H1 (cell line): Measurements from ENCODE around the gene OVCA2. TPM values are rescaled to one million over a fixed set of nuclear protein-coding genes. Genes with fewer than 3 reads are reported as not detected.

Experiments used
- CTCF ChIA-PET: fragments of 300-600 bp; sonication (Branson Sonifier 250); formaldehyde crosslinking; loops from one replicate; lab custom pipeline; 2021; ENCODE audit not compliant: partially characterized antibody; lab: Charles Lee
- POLR2A ChIA-PET: fragments of 300-600 bp; sonication (Branson Sonifier 250); formaldehyde crosslinking; loops from one replicate; lab custom pipeline; 2021; ENCODE audit warnings: inconsistent platforms; ENCODE audit not compliant: partially characterized antibody; lab: Charles Lee
- DNase-seq, 2 experiments: peaks; one replicate each; pipeline versions ENCODE4 v3.0.0 to v3.0.0-alpha.2; 2010 to 2022; ENCODE audit warnings: low spot score in 2 of 2, low read depth in 1 of 2, mixed read lengths in 1 of 2
- FAIRE-seq: peaks from 2 replicates; lab custom pipeline; 2011; peaks lifted over from hg19 to GRCh38; lab: Jason Lieb, UNC
- H2AFZ ChIP-seq: 2 replicates; pipeline ENCODE4 v1.8.1; 2012; ENCODE audit warnings: low read length, inconsistent platforms
- H2AK5ac ChIP-seq: 2 replicates; pipeline ENCODE4 v1.6.1; 2013; ENCODE audit warnings: low read depth, low read length
- H2BK120ac ChIP-seq: replicated peaks from 2 replicates; pipeline ENCODE3; 2013; ENCODE audit warnings: low read depth, low read length, inconsistent platforms
- H2BK12ac ChIP-seq: 2 replicates; pipeline ENCODE4 v1.6.1; 2013; ENCODE audit warnings: low read depth, low read length
- H2BK15ac ChIP-seq: 2 replicates; pipeline ENCODE4 v1.6.1; 2013; ENCODE audit warnings: low read length
- H2BK20ac ChIP-seq: 2 replicates; pipeline ENCODE4 v1.6.1; 2013; ENCODE audit warnings: low read length
- H2BK5ac ChIP-seq: 2 replicates; pipeline ENCODE4 v1.6.1; 2013; ENCODE audit warnings: low read depth, low read length
- H3K14ac ChIP-seq: 2 replicates; pipeline ENCODE4 v1.6.1; 2013; ENCODE audit warnings: inconsistent platforms; ENCODE audit not compliant: insufficient read length
- H3K18ac ChIP-seq: 2 replicates; pipeline ENCODE4 v1.6.1; 2013; ENCODE audit warnings: low read length; ENCODE audit errors: extremely low read depth
- H3K23ac ChIP-seq: 2 replicates; pipeline ENCODE4 v1.6.1; 2013; ENCODE audit warnings: inconsistent platforms; ENCODE audit not compliant: insufficient read length
- H3K23me2 ChIP-seq: 2 replicates; pipeline ENCODE4 v1.6.1; 2013; ENCODE audit warnings: low read depth, low read length
- H3K27ac ChIP-seq: 2 replicates; pipeline ENCODE4 v1.6.1; 2011; ENCODE audit warnings: low read depth, low read length, inconsistent platforms
- H3K27me3 ChIP-seq, 4 experiments: replicated peaks in 1 of 4; 1 replicate in 1 of 4; 2 replicates in 3 of 4; pipeline versions ENCODE4 v1.6.1 to v1.8.1; 2011 to 2013; ENCODE audit warnings: low read length in 3 of 4, mild to moderate bottlenecking in 3 of 4, inconsistent platforms in 2 of 4, mixed read lengths in 2 of 4, moderate library complexity in 1 of 4; ENCODE audit not compliant: control insufficient read depth in 3 of 4, insufficient read depth in 3 of 4; ENCODE audit errors: extremely low read depth in 1 of 4
- H3K36me3 ChIP-seq, 4 experiments: 2 replicates each; pipeline versions ENCODE4 v1.6.1 to v1.8.1; 2011 to 2013; ENCODE audit warnings: mild to moderate bottlenecking in 4 of 4, low read length in 3 of 4, moderate library complexity in 2 of 4, control low read depth in 1 of 4, inconsistent platforms in 1 of 4; ENCODE audit not compliant: insufficient read depth in 4 of 4, control insufficient read depth in 2 of 4
- H3K4ac ChIP-seq: replicated peaks from 2 replicates; pipeline ENCODE3; 2013; ENCODE audit warnings: low read length, low read depth, mixed read lengths, inconsistent platforms; ENCODE audit not compliant: insufficient read length
- H3K4me1 ChIP-seq, 4 experiments: replicated peaks in 1 of 4; 1 replicate in 1 of 4; 2 replicates in 3 of 4; pipeline versions ENCODE4 v1.6.1 to v1.8.1; 2011 to 2013; ENCODE audit warnings: low read length in 3 of 4, inconsistent platforms in 2 of 4, mixed read lengths in 1 of 4; ENCODE audit not compliant: insufficient read depth in 4 of 4, control insufficient read depth in 3 of 4
- H3K4me2 ChIP-seq, 2 experiments: 2 replicates each; pipeline versions ENCODE4 v1.6.1 to v1.8.1; 2011 to 2013; ENCODE audit warnings: low read depth in 2 of 2, low read length in 2 of 2, control low read depth in 1 of 2, inconsistent platforms in 1 of 2, mild to moderate bottlenecking in 1 of 2; ENCODE audit not compliant: insufficient read depth in 1 of 2
- H3K4me3 ChIP-seq, 4 experiments: fragments of 200-600, 300-600 bp in 1 of 4; sonication (generic), shearing (Covaris generic), sonication (Bioruptor Twin) in 1 of 4; 2 replicates each; pipeline versions ENCODE4 v1.5.1 to v1.8.1; 2011 to 2016; ENCODE audit warnings: low read length in 4 of 4, low read depth in 3 of 4, control low read depth in 2 of 4, inconsistent platforms in 2 of 4, mild to moderate bottlenecking in 2 of 4, mixed read lengths in 1 of 4, moderate library complexity in 1 of 4; ENCODE audit not compliant: insufficient read depth in 2 of 4; ENCODE audit errors: extremely low read depth in 1 of 4
- H3K56ac ChIP-seq: replicated peaks from 2 replicates; pipeline ENCODE3; 2013; ENCODE audit warnings: low read depth, mild to moderate bottlenecking, mixed read lengths, low read length, inconsistent platforms; ENCODE audit not compliant: insufficient read length
- H3K79me1 ChIP-seq: 2 replicates; pipeline ENCODE4 v1.6.1; 2013; ENCODE audit warnings: low read depth, low read length, control low read depth
- H3K79me2 ChIP-seq, 2 experiments: 2 replicates each; pipeline versions ENCODE4 v1.6.1 to v1.8.1; 2012 to 2013; ENCODE audit warnings: low read length in 2 of 2, mild to moderate bottlenecking in 2 of 2, inconsistent platforms in 1 of 2; ENCODE audit not compliant: insufficient read depth in 2 of 2, control insufficient read depth in 1 of 2
- H3K9ac ChIP-seq, 4 experiments: replicated peaks in 1 of 4; 1 replicate in 1 of 4; 2 replicates in 3 of 4; pipeline versions ENCODE4 v1.6.1 to v1.8.1; 2011 to 2013; ENCODE audit warnings: low read depth in 3 of 4, low read length in 3 of 4, control low read depth in 2 of 4, mild to moderate bottlenecking in 2 of 4, moderate library complexity in 2 of 4, inconsistent platforms in 1 of 4; ENCODE audit errors: extremely low read depth in 1 of 4
- H3K9me3 ChIP-seq, 2 experiments: 2 replicates each; pipeline versions ENCODE4 v1.6.1 to v1.8.1; 2012 to 2013; ENCODE audit warnings: mild to moderate bottlenecking in 2 of 2, moderate library complexity in 2 of 2, control low read depth in 1 of 2, inconsistent platforms in 1 of 2, low read depth in 1 of 2, low read length in 1 of 2, mixed read lengths in 1 of 2; ENCODE audit not compliant: insufficient read depth in 2 of 2
- H4K20me1 ChIP-seq, 2 experiments: replicated peaks in 1 of 2; 2 replicates each; pipeline versions ENCODE3 to v1.8.1; 2011 to 2013; ENCODE audit warnings: inconsistent platforms in 2 of 2, low read length in 2 of 2, mild to moderate bottlenecking in 1 of 2; ENCODE audit not compliant: insufficient read depth in 2 of 2, control insufficient read depth in 1 of 2
- H4K5ac ChIP-seq: 2 replicates; pipeline ENCODE4 v1.6.1; 2013; ENCODE audit warnings: low read length, low read depth, mixed read lengths, inconsistent platforms; ENCODE audit not compliant: insufficient read length
- H4K8ac ChIP-seq: 2 replicates; pipeline ENCODE4 v1.8.0; 2013; ENCODE audit warnings: mild to moderate bottlenecking, moderate library complexity, low read length, inconsistent platforms; ENCODE audit not compliant: insufficient read depth; ENCODE audit errors: extremely low read depth
- H4K91ac ChIP-seq: replicated peaks from 2 replicates; pipeline ENCODE3; 2013; ENCODE audit warnings: low read length, mixed read lengths, inconsistent platforms; ENCODE audit not compliant: insufficient read length
- CTCF ChIP-seq, 3 experiments: IDR thresholded peaks; 1 replicate in 2 of 3; 2 replicates in 1 of 3; pipeline versions ENCODE4 v1.5.1 to v1.6.1; 2011; ENCODE audit warnings: low read length in 3 of 3, mild to moderate bottlenecking in 3 of 3, inconsistent platforms in 2 of 3, low read depth in 1 of 3, moderate library complexity in 1 of 3; ENCODE audit not compliant: insufficient read depth in 1 of 3; ENCODE audit errors: control extremely low read depth in 1 of 3
- POU5F1 ChIP-seq: IDR thresholded peaks from 2 replicates; pipeline ENCODE4 v1.6.1; 2011; ENCODE audit warnings: low read depth, mild to moderate bottlenecking, low read length, moderate library complexity
- RAD21 ChIP-seq, 2 experiments: IDR thresholded peaks in 1 of 2; conservative IDR thresholded peaks in 1 of 2; 2 replicates each; pipeline ENCODE4 v1.6.1; 2011; ENCODE audit warnings: low read depth in 2 of 2, low read length in 2 of 2, improper control_type of control experiment in 1 of 2, inconsistent platforms in 1 of 2, mild to moderate bottlenecking in 1 of 2, moderate library complexity in 1 of 2
- RXRA ChIP-seq: IDR thresholded peaks from 2 replicates; pipeline ENCODE4 v1.6.1; 2011; ENCODE audit warnings: low read depth, mild to moderate bottlenecking, low read length, moderate library complexity; ENCODE audit not compliant: insufficient read depth
- TEAD4 ChIP-seq: IDR thresholded peaks from 2 replicates; pipeline ENCODE4 v1.6.1; 2012; ENCODE audit warnings: low read depth, low read length, inconsistent platforms, mixed read lengths
- WGBS, 2 experiments: shearing (Covaris generic) in 1 of 2; methylation state at CpG; one replicate each; pipeline versions ENCODE4 v1.1.6 to v1.1.7; 2013 to 2015; ENCODE audit warnings: low lambda C conversion rate in 2 of 2, mixed read lengths in 2 of 2, inconsistent platforms in 1 of 2, low coverage in 1 of 2, missing lambda C conversion rate in 1 of 2; ENCODE audit not compliant: insufficient replicate concordance in 2 of 2, insufficient coverage in 1 of 2, insufficient read length in 1 of 2; ENCODE audit errors: extremely low coverage in 1 of 2, missing lambda C conversion rate in 1 of 2; 5-methylcytosine and 5-hydroxymethylcytosine counted together
- polyA plus RNA-seq, 7 experiments: library from polyadenylated mRNA; depleted of rRNA in 3 of 7; stranded (reverse) in 5 of 7; unstranded in 2 of 7; fragments of >200 nt in 5 of 7; fragments of 200-250 nt in 2 of 7; gene quantifications; 1 replicate in 5 of 7; 2 replicates in 1 of 7; 4 replicates in 1 of 7; pipeline versions ENCODE4 v1.2.1 to v1.2.3, GENCODE V29; 2011 to 2013; ENCODE audit warnings: missing spikeins in 2 of 7, mixed read lengths in 2 of 7
- total RNA-seq: library from RNA; stranded (reverse); fragmentation: NEBNext Ultra II Directional; extraction: Animal tissue kit (Norgen Biotek cat#: 25700); gene quantifications from 2 replicates; pipeline ENCODE4 v1.2.1, GENCODE V29; 2021

The OVCA2 gene
- total and polyA plus RNA-seq, 2 of the 8 experiments (the other 6 are each of a cell fraction or from before 2014, with no cell fraction given), result 15.3 to 37.0 TPM

GRCh38 chr17:2070241-2071023, 28.6 kb downstream of the OVCA2 start:
- Histone ChIP-seq H2BK15ac (no peak overlapping the region), H2BK12ac (peak overlapping the region; percentile 53; the same call in 1 of the 2 replicates), H3K4me1 (peaks cover under 1 to 14% (median 5%) of the 10 kb centered on the region in 4 experiments; a peak in 6 of 7 replicates), H2BK20ac (0 out of 2 replicates have a peak overlapping the region, but pooled peaks have one; percentile 82), H3K79me1 (no peaks in the 10 kb centered on the region), H4K20me1 (peaks cover 2 to 6% of the 10 kb centered on the region in 2 experiments), H3K27ac (no peak overlapping the region), H3K9ac (no peak overlapping the region), H3K56ac (no peak overlapping the region), H3K4ac (no peak overlapping the region), H3K9me3 (no peaks in the 10 kb centered on the region), H3K36me3 (peaks cover 0 to 4% (median 0%) of the 10 kb centered on the region in 4 experiments; a peak in 1 of 8 replicates), H3K27me3 (no peaks in the 10 kb centered on the region), H2BK120ac (no peak overlapping the region), H4K5ac (no peak overlapping the region), H3K79me2 (no peaks in the 10 kb centered on the region), H3K23me2 (no peaks in the 10 kb centered on the region), H3K14ac (no peak overlapping the region), H2AFZ (no peak overlapping the region), H3K23ac (no peak overlapping the region), H3K4me3 (no peak overlapping the region), H4K8ac (no peak overlapping the region), H4K91ac (peak overlapping the region; percentile 30), H3K4me2 (no peak overlapping the region), H2BK5ac (peak overlapping the region; percentile 77), H3K18ac (no peak overlapping the region), H2AK5ac (0 out of 2 replicates have a peak overlapping the region, but pooled peaks have one; percentile 71)
- FAIRE-seq, result peak; percentile 57
- no peak for DNase-seq
- TF ChIP-seq RAD21 (IDR thresholded peaks at IDR 0.05 in 1 of 2, conservative IDR thresholded peaks at IDR 0.05 in 1 of 2; ENCODE audit: low read depth in 2 of 2, low read length in 2 of 2) (peak; percentile 17 to 42; a peak in 2 of 4 replicates), RXRA (no peak), TEAD4 (peak; percentile 62), POU5F1 (no peak), CTCF (IDR thresholded peaks at IDR 0.05; ENCODE audit: control extremely low read depth in 1 of 3, insufficient read depth in 1 of 3, low read depth in 1 of 3, low read length in 3 of 3) (peak; percentile 26 to 53 (median 44))
- 73% methylated on average over 13 of the region's 13 CpGs; no CpG with 5 or more reads in 1 of the 2 experiments for WGBS, 2 experiments
- ChIA-PET CTCF (interaction anchor here (0.8 to 11.7 kb wide), 17 partner anchors 12 to 807 kb away, joined by 3 to 122 read pairs (median 3); partner anchors contain the start of gene HIC1), POLR2A (interaction anchor here (0.9 kb wide), 1 partner anchor 17 kb away, joined by 3 read pairs; no protein-coding TSS in a partner anchor)
